PC-3 (cell line): ENCODE results near the gene RCOR2. TPM values are rescaled to one million over a fixed set of nuclear protein-coding genes. Genes with fewer than 3 reads are reported as not detected.

ENCODE experiments used
- ATAC-seq: fragments of 200-7000 bp; cut with Tn5 transposase; 2 replicates; pipeline ENCODE4 v1.9.1; 2020; ENCODE audit warnings: mild to moderate bottlenecking, moderate library complexity
- BruUV-seq: library from RNA; stranded (reverse); fragments of 400-500 nt; replicated peaks from 2 replicates; lab custom pipeline; 2021; lab: Mats Ljungman, UMichigan
- CTCF ChIA-PET: fragments of 300-600 bp; sonication (Branson Sonifier 250); formaldehyde crosslinking; loops from one replicate; lab custom pipeline; 2022; ENCODE audit warnings: antibody characterized with exemption; lab: Charles Lee
- POLR2A ChIA-PET: fragments of 300-600 bp; sonication (Branson Sonifier 250); formaldehyde crosslinking; loops from one replicate; lab custom pipeline; 2022; ENCODE audit warnings: antibody characterized with exemption; ENCODE audit not compliant: unreplicated experiment; lab: Charles Lee
- DNase-seq: peaks from one replicate; pipeline ENCODE4 v3.0.0-alpha.2; 2015
- H2AFZ ChIP-seq: fragments of 300-600 bp; sonication (generic); 2 replicates; pipeline ENCODE4 v1.6.0; 2016; ENCODE audit warnings: antibody characterized with exemption, low read length
- H3F3A ChIP-seq: fragments of 300-600 bp; sonication (generic); one replicate; pipeline ENCODE4 v1.6.0; 2017; ENCODE audit warnings: antibody characterized with exemption, low read length, control low read depth, mild to moderate bottlenecking; ENCODE audit not compliant: unreplicated experiment
- H3K27ac ChIP-seq: fragments of 300-600 bp; sonication (generic); 2 replicates; pipeline ENCODE4 v1.5.1; 2016; ENCODE audit warnings: mild to moderate bottlenecking, low read length
- H3K27me3 ChIP-seq: fragments of 300-600 bp; sonication (generic); 2 replicates; pipeline ENCODE4 v1.6.1; 2016; ENCODE audit warnings: low read length, mixed read lengths
- H3K36me3 ChIP-seq: fragments of 300-600 bp; sonication (generic); 2 replicates; pipeline ENCODE4 v1.6.1; 2016; ENCODE audit warnings: low read depth, mixed run types, low read length, mixed read lengths
- H3K4me1 ChIP-seq: fragments of 300-600 bp; sonication (generic); 2 replicates; pipeline ENCODE4 v1.5.1; 2016; ENCODE audit warnings: low read length; ENCODE audit not compliant: insufficient read depth
- H3K4me2 ChIP-seq: fragments of 300-600 bp; sonication (generic); 2 replicates; pipeline ENCODE4 v1.6.0; 2016; ENCODE audit warnings: low read length
- H3K4me3 ChIP-seq: fragments of 300-600 bp; sonication (generic); 2 replicates; pipeline ENCODE4 v1.5.1; 2016; ENCODE audit warnings: mild to moderate bottlenecking, low read length, mixed read lengths
- H3K79me2 ChIP-seq: fragments of 300-600 bp; sonication (generic); 2 replicates; pipeline ENCODE4 v1.6.1; 2017; ENCODE audit warnings: low read length, mixed read lengths
- H3K9ac ChIP-seq: fragments of 300-600 bp; sonication (generic); 2 replicates; pipeline ENCODE4 v1.6.0; 2016; ENCODE audit warnings: mild to moderate bottlenecking, low read length
- H3K9me2 ChIP-seq: fragments of 300-600 bp; sonication (generic); replicated peaks from 2 replicates; pipeline ENCODE4 v1.6.1; 2016; ENCODE audit warnings: mixed run types, low read length, mixed read lengths
- H3K9me3 ChIP-seq: fragments of 300-600 bp; sonication (generic); 2 replicates; pipeline ENCODE4 v1.6.1; 2016; ENCODE audit warnings: low read length, mixed read lengths
- H4K20me1 ChIP-seq: fragments of 300-600 bp; sonication (generic); 2 replicates; pipeline ENCODE4 v1.6.1; 2016; ENCODE audit warnings: low read length, mixed read lengths
- CTCF ChIP-seq: fragments of 300-600 bp; sonication (generic); conservative IDR thresholded peaks from 2 replicates; pipeline ENCODE4 v1.5.1; 2017; ENCODE audit warnings: antibody characterized with exemption, low read depth, mild to moderate bottlenecking, low read length
- EZH2 ChIP-seq: fragments of 300-600 bp; sonication (generic); IDR thresholded peaks from one replicate; pipeline ENCODE4 v1.6.1; 2017; ENCODE audit warnings: antibody characterized with exemption, mild to moderate bottlenecking, low read length; ENCODE audit not compliant: unreplicated experiment
- EZH2phosphoT487 ChIP-seq: fragments of 300-600 bp; sonication (generic); IDR thresholded peaks from 2 replicates; pipeline ENCODE4 v1.6.1; 2018; ENCODE audit warnings: mild to moderate bottlenecking, antibody characterized with exemption, low read length, borderline replicate concordance
- intact Hi-C: fragments of 100-400 bp; cut with micrococcal nuclease; formaldehyde crosslinking; loops from 2 replicates; pipeline ENCODE4 v1.9.0; 2023
- total RNA-seq: library from RNA; depleted of rRNA; stranded (reverse); fragments of >200 nt; gene quantifications from 2 replicates; pipeline ENCODE4 v1.2.3, GENCODE V29; 2014

Gene RCOR2
- total RNA-seq, 1 experiment from 2014 or later, result 1.4 TPM

GRCh38 chr11:63922673-63923192 is 5.8 kb upstream of the RCOR2 start:
- Histone ChIP-seq H4K20me1 (no peaks in the 10 kb centered on the region), H3K9me3 (no peaks in the 10 kb centered on the region), H3K27ac (no peak overlapping the region), H3K4me3 (no peak overlapping the region), H3K27me3 (no peaks in the 10 kb centered on the region), H3K9ac (no peak overlapping the region), H2AFZ (no peak overlapping the region), H3K9me2 (0 out of 2 replicates have a peak, but pooled peaks cover 3% of the 10 kb centered on the region), H3K4me1 (peaks cover 3% of the 10 kb centered on the region), H3K36me3 (no peaks in the 10 kb centered on the region), H3K79me2 (no peaks in the 10 kb centered on the region), H3F3A (no peaks in the 10 kb centered on the region), H3K4me2 (no peak overlapping the region)
- intact Hi-C loops, result no loop called here
- ChIA-PET CTCF (interaction anchor here (0.5 kb wide), 1 partner anchor 52 kb away, joined by 3 read pairs; no protein-coding TSS in a partner anchor), POLR2A (no interaction called here)
- DNase-seq (no peak), ATAC-seq (no peak)
- BruUV-seq, result no TSS peak
- TF ChIP-seq CTCF (no peak), EZH2phosphoT487 (no peak), EZH2 (no peak)

GRCh38 chr11:63920939-63921417 is 4.0 kb upstream of the RCOR2 start:
- no peak for ATAC-seq

More at GRCh38 chr11:63920939-63921417, 4.0 kb upstream of the RCOR2 start:
- H3K9me3 ChIP-seq, result no peaks in the 10 kb centered on the region
- DNase-seq, result no peak
- H3K4me1 ChIP-seq, result peaks cover 15% of the 10 kb centered on the region
- H2AFZ ChIP-seq, result no peak overlapping the region
- H3K4me3 ChIP-seq, result no peak overlapping the region
- no peaks in the 10 kb centered on the region for H3F3A ChIP-seq
- H3K79me2 ChIP-seq, result no peaks in the 10 kb centered on the region
- TF ChIP-seq EZH2phosphoT487 (no peak), CTCF (no peak), EZH2 (no peak)
- intact Hi-C loops, result no loop called here
- H3K9ac ChIP-seq, result no peak overlapping the region
- no TSS peak for BruUV-seq
- POLR2A ChIA-PET, result no interaction called here
- no peaks in the 10 kb centered on the region for H4K20me1 ChIP-seq
- no peaks in the 10 kb centered on the region for H3K36me3 ChIP-seq
- no peak overlapping the region for H3K27ac ChIP-seq
- no peaks in the 10 kb centered on the region; the same call in 1 of the 2 replicates for H3K27me3 ChIP-seq
- H3K4me2 ChIP-seq, result no peak overlapping the region
- CTCF ChIA-PET, result no interaction called here
- 0 out of 2 replicates have a peak, but pooled peaks cover 3% of the 10 kb centered on the region for H3K9me2 ChIP-seq
